ENCODE results near the gene KCNJ4.
"Not testable (repeated sequence)": the region's sequence is repeated elsewhere in the genome, so short reads cannot be mapped to it uniquely, and the experiment has no call there.

Gene KCNJ4

DNA sequence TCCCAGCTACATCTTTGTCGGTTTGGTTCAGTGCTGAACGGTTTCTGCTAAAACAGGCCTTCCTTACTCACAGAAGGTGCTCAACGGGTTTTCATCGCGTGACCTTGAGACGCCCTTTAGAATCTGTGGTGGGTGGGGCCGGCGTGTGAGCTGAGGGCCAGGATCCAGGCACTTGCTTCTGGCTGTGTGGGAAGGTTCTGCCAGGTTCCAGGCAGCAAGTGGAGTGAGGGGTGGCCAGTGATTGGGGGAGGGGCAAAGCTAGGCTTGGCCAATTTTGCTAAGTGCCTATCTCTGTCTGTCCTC lies 35.2 kb downstream of the KCNJ4 start:
- Mint-ChIP-seq H3K27ac (no peak overlapping the region), H3K9me3 (ENCODE audit: low read depth) (no peaks in the 10 kb centered on the region), H3K27me3 (no peaks in the 10 kb centered on the region), H3K36me3 (no peaks in the 10 kb centered on the region), H3K4me3 (no peak overlapping the region), H3K4me1 (ENCODE audit: low read depth) (no peaks in the 10 kb centered on the region)

DNA sequence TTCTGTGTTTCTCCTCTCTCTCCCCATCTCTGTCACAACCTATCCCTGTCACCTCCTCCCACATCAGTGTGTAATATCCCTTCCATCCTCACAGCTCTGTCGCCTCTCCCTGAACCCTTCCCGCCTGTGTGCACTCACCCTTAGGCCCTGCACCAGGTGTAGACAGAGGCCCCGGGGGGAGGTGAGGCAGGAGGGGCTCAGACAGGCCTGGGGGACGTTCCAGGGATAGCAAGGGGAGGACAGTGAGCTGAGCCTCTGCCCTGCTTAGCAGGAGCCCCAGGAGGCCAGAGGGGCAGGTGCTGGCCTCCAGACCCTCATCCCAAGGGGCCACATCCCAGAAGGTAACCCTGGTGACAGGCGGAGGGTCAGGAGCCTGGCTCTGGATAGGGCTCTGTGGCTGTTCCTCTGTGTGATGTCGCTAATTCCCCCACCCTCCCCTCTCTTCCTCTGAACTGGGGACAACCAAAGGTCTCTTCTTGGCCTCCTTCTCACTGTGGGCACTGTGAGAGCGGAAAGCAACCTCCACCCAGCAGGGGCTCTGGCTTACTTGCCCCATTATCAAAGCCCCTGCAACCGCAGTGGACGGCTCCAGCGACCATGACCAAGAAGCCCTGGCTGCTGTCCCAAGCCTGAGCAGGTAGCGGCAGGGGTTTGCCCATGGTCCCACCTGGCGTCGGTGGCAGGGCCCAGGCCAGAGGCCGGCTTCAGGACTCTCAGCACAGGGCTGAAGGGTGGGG lies 35.7 kb downstream of the KCNJ4 start:
- H3K27ac Mint-ChIP-seq = no peak overlapping the region
- no peak overlapping the region for H3K4me3 Mint-ChIP-seq
- H3K27me3 Mint-ChIP-seq = no peaks in the 10 kb centered on the region
- no peaks in the 10 kb centered on the region for H3K4me1 Mint-ChIP-seq (ENCODE audit: low read depth)
- H3K36me3 Mint-ChIP-seq = no peaks in the 10 kb centered on the region
- no peaks in the 10 kb centered on the region for H3K9me3 Mint-ChIP-seq (ENCODE audit: low read depth)

DNA sequence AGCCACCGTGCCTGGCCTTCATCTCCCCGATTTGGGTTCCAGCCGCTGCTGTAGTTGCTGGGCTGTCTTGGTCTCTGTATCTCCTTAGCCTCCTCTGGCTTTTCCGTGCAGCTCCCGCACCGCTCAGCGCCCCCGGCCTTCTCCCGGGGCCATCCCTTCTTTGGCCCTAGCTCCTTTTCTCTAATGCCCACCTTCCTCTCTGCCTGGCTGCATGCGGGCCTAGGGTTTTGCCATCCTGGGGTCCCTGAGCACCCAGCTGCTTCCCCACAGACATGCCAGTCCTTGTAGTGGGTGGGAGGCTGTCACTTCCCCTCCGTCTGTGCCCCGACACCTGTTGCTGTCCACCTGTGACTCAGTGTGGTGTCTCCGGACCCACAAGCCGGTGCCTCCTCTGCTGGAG lies 36.4 kb downstream of the KCNJ4 start:
- Mint-ChIP-seq H3K27ac (no peak overlapping the region), H3K9me3 (ENCODE audit: low read depth) (no peaks in the 10 kb centered on the region), H3K36me3 (no peaks in the 10 kb centered on the region), H3K4me1 (ENCODE audit: low read depth) (no peaks in the 10 kb centered on the region), H3K27me3 (no peaks in the 10 kb centered on the region), H3K4me3 (no peak overlapping the region)

GRCh38 chr22:38417252-38418060 lies 37.5 kb downstream of the KCNJ4 start:
- no peak overlapping the region for H3K4me3 Mint-ChIP-seq
- no peaks in the 10 kb centered on the region for H3K36me3 Mint-ChIP-seq
- no peaks in the 10 kb centered on the region for H3K9me3 Mint-ChIP-seq (ENCODE audit: low read depth)
- H3K4me1 Mint-ChIP-seq (ENCODE audit: low read depth) = no peaks in the 10 kb centered on the region
- no peak overlapping the region for H3K27ac Mint-ChIP-seq
- no peaks in the 10 kb centered on the region for H3K27me3 Mint-ChIP-seq

DNA sequence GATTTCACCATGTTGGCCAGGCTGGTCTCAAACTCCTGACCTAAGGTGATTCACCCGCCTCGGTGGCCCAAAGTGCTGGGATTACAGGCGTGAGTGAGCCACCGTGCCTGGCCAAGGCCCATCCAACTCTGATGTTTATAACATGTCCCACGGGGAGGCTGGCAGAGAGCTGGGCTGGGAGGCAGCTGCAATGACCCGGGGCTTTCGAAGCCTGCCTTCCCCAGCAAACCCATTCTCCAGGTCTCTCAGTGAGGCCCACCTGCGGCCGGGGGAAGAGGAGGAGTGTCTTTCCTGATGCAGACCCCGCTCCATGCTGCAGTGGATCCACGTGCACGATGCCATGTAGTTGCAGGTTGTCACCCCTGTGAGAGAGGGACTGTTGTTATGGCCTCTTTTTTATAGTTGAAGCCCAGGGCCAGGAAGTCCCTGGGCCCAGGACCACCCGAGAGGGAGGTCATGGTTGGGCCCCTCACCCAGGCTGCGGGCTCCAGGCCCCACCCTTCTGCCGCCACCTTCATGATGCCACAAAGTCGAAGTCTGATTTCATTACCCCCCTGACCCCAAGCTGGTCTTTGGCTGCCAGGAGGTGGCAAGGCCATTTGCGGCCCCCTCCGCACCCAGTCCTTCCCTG lies 38.3 kb downstream of the KCNJ4 start:
- no peaks in the 10 kb centered on the region for H3K4me1 Mint-ChIP-seq (ENCODE audit: low read depth)
- no peaks in the 10 kb centered on the region for H3K27me3 Mint-ChIP-seq
- no peak overlapping the region for H3K27ac Mint-ChIP-seq
- no peak overlapping the region for H3K4me3 Mint-ChIP-seq
- H3K9me3 Mint-ChIP-seq (ENCODE audit: low read depth) = no peaks in the 10 kb centered on the region
- no peaks in the 10 kb centered on the region for H3K36me3 Mint-ChIP-seq

GRCh38 chr22:38415561-38416321 lies 39.3 kb downstream of the KCNJ4 start:
- no peaks in the 10 kb centered on the region for H3K9me3 Mint-ChIP-seq (ENCODE audit: low read depth)
- H3K27ac Mint-ChIP-seq = no peak overlapping the region
- H3K36me3 Mint-ChIP-seq = no peaks in the 10 kb centered on the region
- H3K4me1 Mint-ChIP-seq (ENCODE audit: low read depth) = no peaks in the 10 kb centered on the region
- no peak overlapping the region for H3K4me3 Mint-ChIP-seq
- no peaks in the 10 kb centered on the region for H3K27me3 Mint-ChIP-seq

DNA sequence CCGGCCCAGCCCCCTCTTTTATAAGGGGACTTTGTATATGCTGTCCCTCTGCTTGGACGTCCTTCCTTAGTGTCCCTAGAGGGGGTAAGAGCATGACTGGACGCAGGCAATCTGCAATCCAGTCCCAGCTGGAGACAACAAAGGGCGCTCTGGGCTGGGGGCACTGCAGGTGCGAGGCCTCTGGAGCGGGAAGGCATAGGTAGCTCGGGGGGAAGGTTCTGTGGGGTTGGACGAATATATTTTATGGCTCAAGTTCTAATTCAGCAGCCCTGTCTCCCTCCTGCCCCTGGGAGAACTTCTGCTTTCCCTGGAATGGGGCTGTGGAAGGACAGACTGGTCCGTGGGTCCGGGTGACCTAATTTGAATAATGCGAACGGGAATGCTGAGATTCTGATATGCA lies 40.0 kb downstream of the KCNJ4 start:
- Mint-ChIP-seq H3K27me3 (no peaks in the 10 kb centered on the region), H3K4me1 (ENCODE audit: low read depth) (no peaks in the 10 kb centered on the region)

DNA sequence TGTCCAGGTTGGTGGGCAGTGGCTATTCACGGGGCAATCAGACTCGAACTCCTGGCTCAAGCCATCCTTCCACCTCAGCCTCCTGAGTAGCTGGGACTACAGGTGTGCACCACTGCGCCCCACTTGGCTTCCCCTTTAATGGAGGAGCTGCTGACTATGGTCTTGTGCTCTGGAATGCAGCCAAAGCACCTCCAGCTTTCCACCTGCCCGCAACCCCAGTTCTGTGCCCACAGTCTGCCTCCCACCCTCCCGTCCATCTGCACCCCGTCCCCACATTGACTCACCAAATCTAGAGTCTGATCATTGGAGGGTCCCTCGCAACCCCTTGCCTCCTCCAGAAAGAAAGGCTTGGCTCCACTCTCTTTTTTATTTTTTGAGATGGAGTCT lies 41.0 kb downstream of the KCNJ4 start:
- Mint-ChIP-seq H3K4me3 (no peak overlapping the region), H3K27me3 (no peaks in the 10 kb centered on the region), H3K36me3 (no peaks in the 10 kb centered on the region), H3K9me3 (ENCODE audit: low read depth) (no peaks in the 10 kb centered on the region), H3K4me1 (ENCODE audit: low read depth) (no peaks in the 10 kb centered on the region), H3K27ac (no peak overlapping the region)

More for the DNA sequence above, 40.0 kb downstream of the KCNJ4 start:
- Mint-ChIP-seq H3K27ac (no peak overlapping the region), H3K4me3 (no peak overlapping the region), H3K36me3 (no peaks in the 10 kb centered on the region), H3K9me3 (ENCODE audit: low read depth) (no peaks in the 10 kb centered on the region)

GRCh38 chr22:38413085-38414008 lies 41.7 kb downstream of the KCNJ4 start:
- Mint-ChIP-seq H3K27me3 (no peaks in the 10 kb centered on the region), H3K4me1 (ENCODE audit: low read depth) (no peaks in the 10 kb centered on the region), H3K27ac (no peak overlapping the region), H3K4me3 (no peak overlapping the region), H3K9me3 (ENCODE audit: low read depth) (no peaks in the 10 kb centered on the region), H3K36me3 (no peaks in the 10 kb centered on the region)

- Mint-ChIP-seq H3K36me3 (no peaks in the 10 kb centered on the region), H3K4me1 (ENCODE audit: low read depth) (no peaks in the 10 kb centered on the region), H3K4me3 (no peak overlapping the region), H3K27me3 (no peaks in the 10 kb centered on the region), H3K27ac (no peak overlapping the region), H3K9me3 (ENCODE audit: low read depth) (no peaks in the 10 kb centered on the region)
Measured at GRCh38 chr22:38412435-38413084, 42.4 kb downstream of the KCNJ4 start.

- Mint-ChIP-seq H3K4me1 (ENCODE audit: low read depth) (no peaks in the 10 kb centered on the region), H3K27me3 (no peaks in the 10 kb centered on the region), H3K9me3 (ENCODE audit: low read depth) (no peaks in the 10 kb centered on the region), H3K36me3 (no peaks in the 10 kb centered on the region), H3K4me3 (no peak overlapping the region), H3K27ac (no peak overlapping the region)
Measured at GRCh38 chr22:38411016-38411415, 44.0 kb downstream of the KCNJ4 start.

DNA sequence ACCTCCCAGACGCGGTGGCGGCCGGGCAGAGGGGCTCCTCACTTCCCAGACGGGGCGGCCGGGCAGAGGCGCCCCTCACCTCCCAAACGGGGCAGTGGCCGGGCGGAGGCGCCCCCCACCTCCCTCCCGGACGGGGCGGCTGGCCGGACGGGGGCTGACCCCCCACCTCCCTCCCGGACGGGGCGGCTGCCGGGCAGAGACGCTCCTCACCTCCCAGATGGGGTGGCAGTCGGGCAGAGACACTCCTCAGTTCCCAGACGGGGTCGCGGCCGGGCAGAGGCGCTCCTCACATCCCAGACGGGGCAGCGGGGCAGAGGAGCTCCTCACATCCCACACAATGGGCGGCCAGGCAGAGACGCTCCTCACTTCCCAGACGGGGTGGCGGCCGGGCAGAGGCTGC lies 45.1 kb downstream of the KCNJ4 start:
- not testable (repeated sequence) for H3K36me3 Mint-ChIP-seq; H3K4me3 Mint-ChIP-seq; H3K4me1 Mint-ChIP-seq (ENCODE audit: low read depth); H3K27me3 Mint-ChIP-seq; H3K27ac Mint-ChIP-seq; H3K9me3 Mint-ChIP-seq (ENCODE audit: low read depth)

- Mint-ChIP-seq H3K27ac (no peak overlapping the region), H3K4me3 (no peak overlapping the region), H3K36me3 (no peaks in the 10 kb centered on the region), H3K9me3 (ENCODE audit: low read depth) (no peaks in the 10 kb centered on the region), H3K4me1 (ENCODE audit: low read depth) (no peaks in the 10 kb centered on the region), H3K27me3 (no peaks in the 10 kb centered on the region)
Measured at GRCh38 chr22:38406617-38407016, 48.4 kb downstream of the KCNJ4 start.

- Mint-ChIP-seq H3K27ac (no peak overlapping the region), H3K36me3 (no peaks in the 10 kb centered on the region)
Measured at GRCh38 chr22:38404419-38404818, 50.6 kb downstream of the KCNJ4 start.

More at GRCh38 chr22:38404419-38404818, 50.6 kb downstream of the KCNJ4 start:
- no peak overlapping the region for H3K4me3 Mint-ChIP-seq
- H3K27me3 Mint-ChIP-seq = no peaks in the 10 kb centered on the region
- no peaks in the 10 kb centered on the region for H3K4me1 Mint-ChIP-seq (ENCODE audit: low read depth)
- no peaks in the 10 kb centered on the region for H3K9me3 Mint-ChIP-seq (ENCODE audit: low read depth)

Measured in activated naive CD8-positive, alpha-beta T cell (primary cell).